Heart left ventricle (tissue), 13 donors: ENCODE measurements around the gene TTC38.

Source experiments
- POLR2A ChIP-seq, 2 donors: fragments of 450-650 bp; IDR thresholded peaks; one replicate each; pipeline ENCODE4 v1.6.1; 2017; ENCODE audit warnings: antibody characterized with exemption in 2 of 2, mild to moderate bottlenecking in 2 of 2, moderate library complexity in 2 of 2
- TF ChIP-seq, protein P1 (sequence below), 12 donors: fragments of 200-600 bp; sonication (generic) in 4 of 12; IDR thresholded peaks; one replicate each; pipeline versions ENCODE4 v1.5.0 to v1.8.0; 2018 to 2022; ENCODE audit warnings: antibody characterized with exemption in 12 of 12, mild to moderate bottlenecking in 5 of 12
- donor health status: ischemic (EF 13 %, LVEDD 7.1; RV severe dilation, severe dysfunction).
- donor health status: DM: no; HTN: yes; CAD: no.
- donor health status: DM: no; HTN: no; CAD: no.
- donor health status: ischemic (EF 25% LVEDD 6.9; RV normal size, moderate dysfunction).
- donor health status: ischemic (EF 25% LVEDD 5.7; RV mildly dilated, moderate dysfunction).
- donor health status: ischemic (EF 35%, LVEDD 5.7; RV mildly dilated, moderate dysfunction).
- donor health status: nonischemic (EF 11% LVEDD 7.7; RV severe dilation, severe dysfunction).
- donor health status: DM: yes; HTN: yes; CAD: no.
- donor health status: PGD.
- donor health status: ischemic (EF 29% LVEDD 5.4; RV normal size, mild dysfunction).
- donor health status: nonischemic (EF 23%, LVEDD 6.1; RV moderate dilation, normal function).

DNA sequence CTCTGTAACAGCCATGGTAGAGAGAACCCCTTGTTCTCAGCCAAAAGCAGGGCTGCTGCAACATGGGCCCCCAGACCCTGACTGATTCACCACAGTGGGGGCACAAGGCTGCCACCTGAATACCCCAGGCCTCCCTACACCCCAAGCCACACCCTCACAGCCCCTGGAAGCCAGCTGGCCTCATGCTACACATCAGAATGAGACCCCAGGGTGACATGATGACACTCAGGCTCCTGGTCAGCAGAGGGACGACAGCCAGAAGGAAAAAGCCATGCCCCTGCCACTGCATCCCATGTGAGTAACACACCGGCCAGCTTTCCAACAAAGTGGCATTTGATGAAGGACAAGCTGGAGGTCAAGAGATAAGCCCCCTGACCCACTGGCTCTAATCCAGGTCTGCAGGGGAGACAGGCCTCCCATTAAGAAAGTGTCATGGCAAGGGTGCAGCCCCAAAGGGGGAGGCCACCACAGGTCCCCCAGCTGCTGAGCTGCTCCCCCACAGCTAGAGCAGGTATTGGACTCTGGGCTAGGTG, 20.3 kb upstream of the TTC38 start:
- TF ChIP-seq, protein P1, sequence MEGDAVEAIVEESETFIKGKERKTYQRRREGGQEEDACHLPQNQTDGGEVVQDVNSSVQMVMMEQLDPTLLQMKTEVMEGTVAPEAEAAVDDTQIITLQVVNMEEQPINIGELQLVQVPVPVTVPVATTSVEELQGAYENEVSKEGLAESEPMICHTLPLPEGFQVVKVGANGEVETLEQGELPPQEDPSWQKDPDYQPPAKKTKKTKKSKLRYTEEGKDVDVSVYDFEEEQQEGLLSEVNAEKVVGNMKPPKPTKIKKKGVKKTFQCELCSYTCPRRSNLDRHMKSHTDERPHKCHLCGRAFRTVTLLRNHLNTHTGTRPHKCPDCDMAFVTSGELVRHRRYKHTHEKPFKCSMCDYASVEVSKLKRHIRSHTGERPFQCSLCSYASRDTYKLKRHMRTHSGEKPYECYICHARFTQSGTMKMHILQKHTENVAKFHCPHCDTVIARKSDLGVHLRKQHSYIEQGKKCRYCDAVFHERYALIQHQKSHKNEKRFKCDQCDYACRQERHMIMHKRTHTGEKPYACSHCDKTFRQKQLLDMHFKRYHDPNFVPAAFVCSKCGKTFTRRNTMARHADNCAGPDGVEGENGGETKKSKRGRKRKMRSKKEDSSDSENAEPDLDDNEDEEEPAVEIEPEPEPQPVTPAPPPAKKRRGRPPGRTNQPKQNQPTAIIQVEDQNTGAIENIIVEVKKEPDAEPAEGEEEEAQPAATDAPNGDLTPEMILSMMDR (IDR thresholded peaks at IDR 0.05), result no peak
- TF ChIP-seq POLR2A (IDR thresholded peaks at IDR 0.05), result no peak
